Suprapubic skin (tissue), 4 donors: ENCODE measurements around the gene OR1G1. TPM values are rescaled to one million over a fixed set of nuclear protein-coding genes. Genes with fewer than 3 reads are reported as not detected.
"Not testable (repeated sequence)": the region's sequence is repeated elsewhere in the genome, so short reads cannot be mapped to it uniquely, and the experiment has no call there.

ENCODE experiments used
- DNase-seq, 2 donors: peaks; one replicate each; pipeline ENCODE4 v3.0.0-alpha.2; 2019; ENCODE audit warnings: low spot score in 2 of 2
- H3K27ac ChIP-seq: fragments of 200-600 bp; sonication (generic); one replicate; pipeline ENCODE4 v1.5.1; 2019
- H3K27me3 ChIP-seq: fragments of 200-600 bp; sonication (generic); one replicate; pipeline ENCODE4 v1.5.1; 2019
- H3K36me3 ChIP-seq: fragments of 200-600 bp; sonication (generic); one replicate; pipeline ENCODE4 v1.5.1; 2019
- H3K4me1 ChIP-seq: fragments of 200-600 bp; sonication (generic); one replicate; pipeline ENCODE4 v1.5.1; 2019
- H3K4me3 ChIP-seq: fragments of 200-600 bp; sonication (generic); one replicate; pipeline ENCODE4 v1.5.1; 2019; ENCODE audit warnings: mild to moderate bottlenecking
- H3K9me3 ChIP-seq: fragments of 200-600 bp; sonication (generic); one replicate; pipeline ENCODE4 v1.5.1; 2019
- EP300 ChIP-seq: sonication (generic); formaldehyde crosslinking; IDR thresholded peaks from one replicate; pipeline ENCODE4 v1.6.1; 2017; ENCODE audit warnings: antibody characterized with exemption
- POLR2A ChIP-seq, 2 donors: fragments of 450-650 bp; IDR thresholded peaks; one replicate each; pipeline ENCODE4 v1.6.1; 2017; ENCODE audit warnings: antibody characterized with exemption in 2 of 2, mild to moderate bottlenecking in 2 of 2, moderate library complexity in 2 of 2
- POLR2AphosphoS5 ChIP-seq, 3 donors: sonication (generic); formaldehyde crosslinking; IDR thresholded peaks; one replicate each; pipeline ENCODE4 v1.6.1; 2017; ENCODE audit warnings: antibody characterized with exemption in 3 of 3
- WGBS: methylation state at CpG from one replicate; pipeline ENCODE4 v1.1.5; 2018; 5-methylcytosine and 5-hydroxymethylcytosine counted together
- total RNA-seq, 4 donors: library from RNA; depleted of rRNA; stranded (reverse); fragments of >200 nt; gene quantifications; one replicate each; pipeline ENCODE4 v1.1.0, GENCODE V29; 2016
- TF ChIP-seq, protein P1 (sequence below), 2 donors: fragments of 200-600 bp in 1 of 2; fragments of 450-650 bp in 1 of 2; sonication (generic) in 1 of 2; IDR thresholded peaks; one replicate each; pipeline ENCODE4 v1.5.1; 2016 to 2019; ENCODE audit warnings: antibody characterized with exemption in 2 of 2, mild to moderate bottlenecking in 1 of 2, moderate library complexity in 1 of 2

OR1G1 gene
- total RNA-seq, result not detected

GRCh38 chr17:3127451-3127850 lies at the start of gene OR1G1:
Gene OR1G1, minus strand, starts transcription at chr17:3127551. Its CDS starts 0 bp downstream, at chr17:3127551.
- DNase-seq, result no peak
- Histone ChIP-seq H3K9me3 (no peaks in the 10 kb centered on the region), H3K27me3 (peaks cover 17% of the 10 kb centered on the region), H3K27ac (no peak within 1 kb of the TSS), H3K36me3 (no peaks in the 10 kb centered on the region), H3K4me3 (no peak within 1 kb of the TSS), H3K4me1 (no peaks in the 10 kb centered on the region)
- TF ChIP-seq EP300 (no peak), POLR2AphosphoS5 (IDR thresholded peaks at IDR 0.05) (no peak), POLR2A (IDR thresholded peaks at IDR 0.05) (no peak)
- TF ChIP-seq, protein P1, sequence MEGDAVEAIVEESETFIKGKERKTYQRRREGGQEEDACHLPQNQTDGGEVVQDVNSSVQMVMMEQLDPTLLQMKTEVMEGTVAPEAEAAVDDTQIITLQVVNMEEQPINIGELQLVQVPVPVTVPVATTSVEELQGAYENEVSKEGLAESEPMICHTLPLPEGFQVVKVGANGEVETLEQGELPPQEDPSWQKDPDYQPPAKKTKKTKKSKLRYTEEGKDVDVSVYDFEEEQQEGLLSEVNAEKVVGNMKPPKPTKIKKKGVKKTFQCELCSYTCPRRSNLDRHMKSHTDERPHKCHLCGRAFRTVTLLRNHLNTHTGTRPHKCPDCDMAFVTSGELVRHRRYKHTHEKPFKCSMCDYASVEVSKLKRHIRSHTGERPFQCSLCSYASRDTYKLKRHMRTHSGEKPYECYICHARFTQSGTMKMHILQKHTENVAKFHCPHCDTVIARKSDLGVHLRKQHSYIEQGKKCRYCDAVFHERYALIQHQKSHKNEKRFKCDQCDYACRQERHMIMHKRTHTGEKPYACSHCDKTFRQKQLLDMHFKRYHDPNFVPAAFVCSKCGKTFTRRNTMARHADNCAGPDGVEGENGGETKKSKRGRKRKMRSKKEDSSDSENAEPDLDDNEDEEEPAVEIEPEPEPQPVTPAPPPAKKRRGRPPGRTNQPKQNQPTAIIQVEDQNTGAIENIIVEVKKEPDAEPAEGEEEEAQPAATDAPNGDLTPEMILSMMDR (IDR thresholded peaks at IDR 0.05), result no peak
- WGBS, result 87% methylated on average over 2 of the region's 2 CpGs

DNA sequence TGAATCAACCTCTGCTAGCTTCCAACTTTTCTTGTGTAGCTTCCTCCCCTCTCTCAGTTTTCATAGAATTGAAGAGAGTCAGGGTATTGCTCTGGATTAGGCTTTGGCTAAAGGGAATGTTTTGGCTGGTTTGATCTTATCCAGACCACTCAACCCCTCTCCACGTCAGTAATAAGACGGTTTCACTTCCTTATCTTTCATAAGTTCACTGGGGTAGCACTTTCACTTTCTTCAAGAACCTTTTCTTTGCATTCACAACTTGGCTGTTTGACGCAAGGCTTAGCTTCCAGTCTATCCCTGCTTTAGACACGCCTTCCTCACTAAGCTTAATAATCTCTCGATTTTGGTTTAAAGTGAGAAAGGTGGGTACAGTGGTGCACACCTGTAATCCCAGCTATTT lies 40.2 kb upstream of the OR1G1 start:
- TF ChIP-seq EP300 (no peak), POLR2A (IDR thresholded peaks at IDR 0.05) (no peak), POLR2AphosphoS5 (IDR thresholded peaks at IDR 0.05) (no peak)
- TF ChIP-seq, protein P1 (IDR thresholded peaks at IDR 0.05), result no peak
- DNase-seq, result no peak
- Histone ChIP-seq H3K27me3 (peaks cover 6% of the 10 kb centered on the region), H3K4me1 (no peaks in the 10 kb centered on the region), H3K27ac (no peak overlapping the region), H3K9me3 (peaks cover 5% of the 10 kb centered on the region), H3K4me3 (no peak overlapping the region), H3K36me3 (no peaks in the 10 kb centered on the region)
- 69% methylated on average over 5 of the region's 5 CpGs for WGBS

DNA sequence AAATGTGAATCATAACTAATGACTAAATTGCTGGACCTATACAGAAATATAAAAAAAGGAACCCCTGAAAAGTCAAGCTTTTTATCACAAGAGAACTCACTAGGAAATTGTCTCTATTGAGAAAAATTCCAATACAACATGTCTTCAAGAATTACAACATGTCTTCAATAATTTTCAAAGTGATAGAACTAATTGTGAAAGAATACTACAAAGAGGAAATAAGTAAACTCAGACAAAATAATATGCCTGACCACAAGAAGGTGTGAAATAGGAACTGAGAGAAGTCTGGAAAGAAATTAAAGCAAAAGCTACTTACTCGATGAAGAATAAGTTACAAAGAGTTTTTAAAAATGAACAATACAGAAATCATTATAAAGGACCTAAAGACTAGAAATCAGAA lies 29.9 kb upstream of the OR1G1 start:
- Histone ChIP-seq H3K27ac (no peak overlapping the region), H3K4me1 (no peaks in the 10 kb centered on the region), H3K36me3 (no peaks in the 10 kb centered on the region), H3K4me3 (no peak overlapping the region), H3K27me3 (peaks cover 13% of the 10 kb centered on the region), H3K9me3 (peaks cover 3% of the 10 kb centered on the region)
- DNase-seq, result no peak
- 79% methylated on average over 1 of the region's 1 CpG for WGBS
- TF ChIP-seq POLR2A (IDR thresholded peaks at IDR 0.05) (no peak), POLR2AphosphoS5 (IDR thresholded peaks at IDR 0.05) (no peak), EP300 (no peak)
- TF ChIP-seq, protein P1 (IDR thresholded peaks at IDR 0.05), result no peak

DNA sequence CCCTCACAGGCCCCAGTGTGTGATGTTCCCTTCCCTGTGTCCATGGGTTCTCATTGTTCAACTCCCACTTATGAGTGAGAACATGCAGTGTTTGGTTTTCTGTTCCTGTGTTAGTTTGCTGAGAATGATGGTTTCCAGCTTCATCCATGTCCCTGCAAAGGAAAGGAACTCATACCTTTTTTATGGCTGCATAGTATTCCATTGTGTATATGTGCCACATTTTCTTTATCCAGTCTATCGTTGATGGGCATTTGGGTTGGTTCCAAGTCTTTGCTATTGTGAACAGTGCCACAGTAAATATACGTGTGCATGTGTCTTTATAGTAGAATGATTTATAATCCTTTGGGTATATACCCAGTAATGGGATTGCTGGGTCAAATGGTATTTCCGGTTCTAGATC lies 10.1 kb upstream of the OR1G1 start:
- not testable (repeated sequence) for H3K4me1 ChIP-seq, H3K27ac ChIP-seq, H3K27me3 ChIP-seq, H3K9me3 ChIP-seq, H3K4me3 ChIP-seq, DNase-seq, H3K36me3 ChIP-seq
- WGBS, result 90% methylated on average over 3 of the region's 3 CpGs

DNA sequence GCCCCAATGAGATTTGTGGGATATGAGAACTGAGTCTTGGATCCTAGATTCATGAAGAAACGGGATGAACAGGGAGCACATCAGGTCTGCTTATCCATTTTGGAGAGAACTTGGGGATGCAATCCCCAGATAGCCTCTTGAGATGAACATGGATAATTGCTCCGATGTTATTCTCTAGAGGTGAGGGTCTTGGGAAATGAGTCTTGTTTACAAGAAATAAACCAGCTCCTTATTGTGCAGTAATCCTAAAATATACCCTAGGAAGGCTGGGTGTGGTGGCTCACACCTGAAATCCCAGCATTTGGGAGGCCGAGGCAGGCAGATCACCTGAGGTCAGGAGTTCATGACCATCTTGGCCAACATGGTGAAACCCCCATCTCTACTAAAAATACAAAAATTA lies 23.0 kb downstream of the OR1G1 start, which contains the start of gene OR1D2:
TSS of gene OR1D2 (minus strand) at position 101 of the 400 bp plus-strand sequence. CDS start 11,426 bp downstream, outside the sequence.
- 73% methylated on average over 3 of the region's 3 CpGs for WGBS
- H3K36me3 ChIP-seq, result no peaks in the 10 kb centered on the region
- H3K9me3 ChIP-seq, result peaks cover 9% of the 10 kb centered on the region
- no peak within 1 kb of the TSS for H3K27ac ChIP-seq
- TF ChIP-seq, protein P1 (IDR thresholded peaks at IDR 0.05), result no peak
- no peak for TF ChIP-seq EP300
- TF ChIP-seq POLR2A (IDR thresholded peaks at IDR 0.05), result no peak
- TF ChIP-seq POLR2AphosphoS5 (IDR thresholded peaks at IDR 0.05), result no peak
- H3K27me3 ChIP-seq, result no peaks in the 10 kb centered on the region
- H3K4me1 ChIP-seq, result no peaks in the 10 kb centered on the region
- no peak for DNase-seq
- no peak within 1 kb of the TSS for H3K4me3 ChIP-seq

Other genes with a start within 250 kb of the OR1G1 start
- gene OR1D5, start 63.9 kb downstream of the OR1G1 start, total RNA-seq, result not detected
- gene OR1D2, start 23.1 kb downstream of the OR1G1 start, total RNA-seq, result not detected
- not detected for gene OR1A2, start 70.0 kb upstream of the OR1G1 start, total RNA-seq
- gene OR1A1, start 80.1 kb upstream of the OR1G1 start, total RNA-seq, result under 1 TPM in 1 of 4 donors, not detected in 3; 0.21 TPM
- gene OR3A1, start 170.8 kb upstream of the OR1G1 start, total RNA-seq, result not detected